ENCODE measurements around the gene IL1RAPL2.

The IL1RAPL2 gene

GRCh38 chrX:105269386-105269785 is 703.4 kb downstream of the IL1RAPL2 start:
- DNase-seq (ENCODE audit: low spot score): no peak

- DNase-seq (ENCODE audit: low spot score): no peak
Measured at GRCh38 chrX:105273326-105273725, 707.3 kb downstream of the IL1RAPL2 start.

- no peak for DNase-seq (ENCODE audit: low spot score)
Measured at GRCh38 chrX:105274091-105274490, 708.1 kb downstream of the IL1RAPL2 start.

GRCh38 chrX:105277132-105277531 is 711.1 kb downstream of the IL1RAPL2 start:
- DNase-seq (ENCODE audit: low spot score): no peak

GRCh38 chrX:105282077-105282476 is 716.1 kb downstream of the IL1RAPL2 start:
- no peak for DNase-seq (ENCODE audit: low spot score)

- DNase-seq (ENCODE audit: low spot score): no peak
Measured at GRCh38 chrX:105297041-105297440, 731.0 kb downstream of the IL1RAPL2 start.

- no peak for DNase-seq (ENCODE audit: low spot score)
Measured at GRCh38 chrX:105299286-105299685, 733.3 kb downstream of the IL1RAPL2 start.

GRCh38 chrX:105302246-105302645 is 736.2 kb downstream of the IL1RAPL2 start:
- no peak for DNase-seq (ENCODE audit: low spot score)

GRCh38 chrX:105307762-105308161 is 741.8 kb downstream of the IL1RAPL2 start:
- DNase-seq (ENCODE audit: low spot score): no peak

GRCh38 chrX:105313596-105313995 is 747.6 kb downstream of the IL1RAPL2 start:
- no peak for DNase-seq (ENCODE audit: low spot score)

- DNase-seq (ENCODE audit: low spot score): no peak
Measured at GRCh38 chrX:105314458-105314857, 748.5 kb downstream of the IL1RAPL2 start.

GRCh38 chrX:105315248-105315647 is 749.2 kb downstream of the IL1RAPL2 start:
- DNase-seq (ENCODE audit: low spot score): no peak

GRCh38 chrX:105317117-105317516 is 751.1 kb downstream of the IL1RAPL2 start:
- no peak for DNase-seq (ENCODE audit: low spot score)

- DNase-seq (ENCODE audit: low spot score): peak; percentile 54
Measured at GRCh38 chrX:105323928-105324327, 757.9 kb downstream of the IL1RAPL2 start.

GRCh38 chrX:105328773-105329172 is 762.8 kb downstream of the IL1RAPL2 start:
- no peak for DNase-seq (ENCODE audit: low spot score)

GRCh38 chrX:105331244-105331643 is 765.2 kb downstream of the IL1RAPL2 start:
- DNase-seq (ENCODE audit: low spot score): no peak

GRCh38 chrX:105347373-105347772 is 781.4 kb downstream of the IL1RAPL2 start:
- no peak for DNase-seq (ENCODE audit: low spot score)

GRCh38 chrX:105349476-105349875 is 783.5 kb downstream of the IL1RAPL2 start:
- no peak for DNase-seq (ENCODE audit: low spot score)

GRCh38 chrX:105375816-105376215 is 809.8 kb downstream of the IL1RAPL2 start:
- DNase-seq (ENCODE audit: low spot score): no peak

- no peak for DNase-seq (ENCODE audit: low spot score)
Measured at GRCh38 chrX:105424729-105425128, 858.7 kb downstream of the IL1RAPL2 start.

- DNase-seq (ENCODE audit: low spot score): no peak
Measured at GRCh38 chrX:105451401-105451800, 885.4 kb downstream of the IL1RAPL2 start.

GRCh38 chrX:105458846-105459245 is 892.8 kb downstream of the IL1RAPL2 start:
- DNase-seq (ENCODE audit: low spot score): no peak

GRCh38 chrX:105460376-105460775 is 894.4 kb downstream of the IL1RAPL2 start:
- DNase-seq (ENCODE audit: low spot score): no peak

- no peak for DNase-seq (ENCODE audit: low spot score)
Measured at GRCh38 chrX:105461016-105461415, 895.0 kb downstream of the IL1RAPL2 start.

GRCh38 chrX:105462186-105462585 is 896.2 kb downstream of the IL1RAPL2 start:
- no peak for DNase-seq (ENCODE audit: low spot score)
